OCI-LY1 (cell line): ENCODE measurements around the gene COQ9.

Experiments
- H2AFZ ChIP-seq: fragments of 200-600 bp; sonication (generic), shearing (Covaris generic); 2 replicates; pipeline ENCODE4 v1.6.0; 2014; ENCODE audit warnings: antibody characterized with exemption, mild to moderate bottlenecking, low read length
- H3F3A ChIP-seq: fragments of 200-600 bp; sonication (generic), shearing (Covaris generic); 2 replicates; pipeline ENCODE4 v1.6.0; 2014; ENCODE audit warnings: mild to moderate bottlenecking, antibody characterized with exemption, low read length, moderate library complexity; ENCODE audit not compliant: insufficient read depth
- H3K27ac ChIP-seq: fragments of 200-600 bp; sonication (generic); 2 replicates; pipeline ENCODE4 v1.5.1; 2014; ENCODE audit warnings: low read length, mixed run types, mild to moderate bottlenecking, low read depth; ENCODE audit not compliant: poor library complexity, severe bottlenecking
- H3K27me3 ChIP-seq: fragments of 200-600 bp; sonication (generic); 2 replicates; pipeline ENCODE4 v1.6.0; 2014; ENCODE audit warnings: antibody characterized with exemption, mild to moderate bottlenecking, low read length, moderate library complexity; ENCODE audit not compliant: insufficient read depth
- H3K36me3 ChIP-seq: fragments of 200-600 bp; sonication (generic); 2 replicates; pipeline ENCODE4 v1.6.1; 2014; ENCODE audit warnings: mild to moderate bottlenecking, antibody characterized with exemption, low read length, moderate library complexity, mixed read lengths; ENCODE audit not compliant: insufficient read depth
- H3K4me1 ChIP-seq: fragments of 200-600 bp; sonication (generic); 2 replicates; pipeline ENCODE4 v1.5.1; 2014; ENCODE audit warnings: mild to moderate bottlenecking, low read length, moderate library complexity; ENCODE audit not compliant: insufficient read depth, severe bottlenecking
- H3K4me2 ChIP-seq: fragments of 200-600 bp; sonication (generic), shearing (Covaris generic); 2 replicates; pipeline ENCODE4 v1.6.1; 2014; ENCODE audit warnings: low read length
- H3K4me3 ChIP-seq: fragments of 200-600 bp; sonication (generic); 2 replicates; pipeline ENCODE4 v1.5.1; 2014; ENCODE audit warnings: low read length, low read depth, mild to moderate bottlenecking, mixed read lengths; ENCODE audit not compliant: poor library complexity, severe bottlenecking
- H3K79me2 ChIP-seq: fragments of 200-600 bp; shearing (Covaris generic); 2 replicates; pipeline ENCODE4 v1.6.1; 2016; ENCODE audit warnings: mixed run types, low read length, mixed read lengths; ENCODE audit not compliant: insufficient read depth
- H3K9ac ChIP-seq: fragments of 200-600 bp; sonication (generic), shearing (Covaris generic); 2 replicates; pipeline ENCODE4 v1.6.1; 2014; ENCODE audit warnings: mild to moderate bottlenecking, low read length, mixed read lengths
- H3K9me2 ChIP-seq: fragments of 200-600 bp; sonication (generic), shearing (Covaris generic); 2 replicates; pipeline ENCODE4 v1.6.1; 2014; ENCODE audit warnings: low read depth, mild to moderate bottlenecking, low read length, mixed read lengths
- H3K9me3 ChIP-seq: fragments of 200-600 bp; shearing (Covaris generic); 2 replicates; pipeline ENCODE4 v1.6.1; 2014; ENCODE audit warnings: low read length, mixed read lengths
- H4K20me1 ChIP-seq: fragments of 200-600 bp; sonication (generic), shearing (Covaris generic); 2 replicates; pipeline ENCODE4 v1.6.0; 2016; ENCODE audit warnings: mild to moderate bottlenecking, low read length; ENCODE audit not compliant: insufficient read depth
- CTCF ChIP-seq: fragments of 200-600 bp; sonication (generic), shearing (Covaris generic); IDR thresholded peaks from 2 replicates; pipeline ENCODE4 v1.5.1; 2017; ENCODE audit warnings: mild to moderate bottlenecking, antibody characterized with exemption, low read length, moderate library complexity, mixed read lengths
- EZH2 ChIP-seq: fragments of 200-600 bp; sonication (generic), shearing (Covaris generic); IDR thresholded peaks from 2 replicates; pipeline ENCODE4 v1.8.0; 2017; ENCODE audit warnings: borderline replicate concordance, mixed run types, mild to moderate bottlenecking, antibody characterized with exemption, low read length, moderate library complexity, mixed read lengths

The COQ9 gene

DNA sequence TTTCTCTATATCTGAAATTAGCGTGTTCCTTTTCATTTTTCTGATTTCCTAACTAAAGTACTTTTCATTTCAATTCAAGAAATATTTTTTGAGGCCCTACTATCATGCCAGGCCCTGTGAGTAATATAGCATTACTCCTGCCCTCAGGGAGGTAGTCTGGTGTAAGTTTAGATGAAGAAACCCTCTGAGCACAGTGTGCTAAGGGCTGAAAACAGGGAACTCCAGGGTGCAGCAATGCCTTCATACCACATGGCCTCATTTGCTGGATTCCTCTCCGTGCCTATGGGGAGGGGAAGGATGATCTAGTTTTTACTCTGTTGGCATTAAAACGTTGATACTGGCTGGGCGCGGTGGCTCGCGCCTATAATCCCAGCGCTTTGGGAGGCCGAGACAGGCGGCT, 4.7 kb downstream of the COQ9 start:
- no peak overlapping the region for H3K4me2 ChIP-seq
- H2AFZ ChIP-seq: no peak overlapping the region
- no peaks in the 10 kb centered on the region for H3K9me3 ChIP-seq
- H3K4me3 ChIP-seq: no peak overlapping the region
- H3K27me3 ChIP-seq: no peaks in the 10 kb centered on the region
- H3K79me2 ChIP-seq: no peaks in the 10 kb centered on the region
- H4K20me1 ChIP-seq: no peaks in the 10 kb centered on the region
- H3K27ac ChIP-seq: no peak overlapping the region
- peaks cover 58% of the 10 kb centered on the region for H3K36me3 ChIP-seq
- TF ChIP-seq EZH2 (no peak), CTCF (no peak)
- H3K4me1 ChIP-seq: peaks cover 15% of the 10 kb centered on the region
- no peaks in the 10 kb centered on the region for H3K9me2 ChIP-seq
- H3F3A ChIP-seq: no peaks in the 10 kb centered on the region
- no peak overlapping the region for H3K9ac ChIP-seq

DNA sequence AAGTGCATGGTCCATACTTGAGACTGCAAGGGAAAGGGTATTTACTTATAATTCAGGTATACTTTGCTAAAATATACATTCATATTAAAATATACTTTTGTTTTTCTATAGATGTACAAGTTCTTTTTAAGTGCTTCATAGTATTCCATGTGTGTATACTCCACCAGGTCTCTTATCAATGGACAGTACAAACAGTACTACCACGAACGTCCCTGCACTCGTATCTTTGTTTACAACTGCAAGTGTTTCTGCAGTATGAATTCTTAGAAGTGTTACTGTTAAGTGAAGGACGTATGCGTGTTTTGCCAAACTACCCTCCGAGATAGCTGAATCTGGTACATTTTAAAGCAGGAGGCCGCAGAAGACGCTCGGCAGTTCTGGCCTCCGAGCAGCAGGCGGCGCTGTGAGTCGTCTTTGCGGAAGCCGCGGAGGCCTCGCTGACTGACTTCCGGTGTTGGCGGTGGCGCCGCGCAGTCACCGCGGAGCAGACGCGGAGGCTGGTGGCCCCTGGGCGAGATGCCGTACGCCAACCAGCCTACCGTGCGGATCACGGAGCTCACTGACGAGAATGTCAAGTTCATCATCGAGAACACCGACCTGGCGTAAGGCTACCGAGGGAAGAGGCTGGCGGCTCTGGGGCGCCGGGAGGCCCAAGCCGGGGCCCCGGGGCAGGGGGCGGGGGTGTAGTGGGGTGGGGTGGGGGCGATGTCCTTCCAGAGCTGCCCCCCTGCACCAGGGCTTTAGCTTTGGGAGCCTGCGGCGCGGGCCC, 15.1 kb downstream of the COQ9 start, which contains the start of gene POLR2C:
Gene POLR2C, plus strand, starts transcription at position 471 of the 769 bp plus-strand sequence. Its CDS starts 46 bp downstream, at position 517.
- H4K20me1 ChIP-seq: no peaks in the 10 kb centered on the region
- no peaks in the 10 kb centered on the region for H3K27me3 ChIP-seq
- no peaks in the 10 kb centered on the region for H3F3A ChIP-seq
- no peak within 1 kb of the TSS for H2AFZ ChIP-seq
- peaks cover 9% of the 10 kb centered on the region for H3K4me1 ChIP-seq
- H3K4me2 ChIP-seq: peak within 1 kb of the TSS; percentile 97
- no peak within 1 kb of the TSS for H3K27ac ChIP-seq
- TF ChIP-seq CTCF (peak; percentile 92), EZH2 (no peak)
- H3K9ac ChIP-seq: peak within 1 kb of the TSS; percentile 79
- peak within 1 kb of the TSS; percentile 82 for H3K4me3 ChIP-seq
- no peaks in the 10 kb centered on the region for H3K9me2 ChIP-seq
- no peaks in the 10 kb centered on the region for H3K9me3 ChIP-seq
- peaks cover 66% of the 10 kb centered on the region for H3K36me3 ChIP-seq
- peaks cover 8% of the 10 kb centered on the region for H3K79me2 ChIP-seq

- Histone ChIP-seq H3K9me2 (no peaks in the 10 kb centered on the region), H3K9me3 (no peaks in the 10 kb centered on the region), H3K4me2 (peak overlapping the region; percentile 97), H3K79me2 (peaks cover 8% of the 10 kb centered on the region), H4K20me1 (no peaks in the 10 kb centered on the region), H3K4me1 (peaks cover 9% of the 10 kb centered on the region), H3K27ac (no peak overlapping the region), H3F3A (no peaks in the 10 kb centered on the region), H2AFZ (no peak overlapping the region), H3K36me3 (peaks cover 62% of the 10 kb centered on the region), H3K9ac (peak overlapping the region; percentile 79), H3K4me3 (peak overlapping the region; percentile 82), H3K27me3 (no peaks in the 10 kb centered on the region)
- TF ChIP-seq EZH2 (no peak), CTCF (no peak)
Observed at GRCh38 chr16:57462978-57463362, 15.7 kb downstream of the COQ9 start.
